ENCODE results near the gene MANSC1.

Gene MANSC1

DNA sequence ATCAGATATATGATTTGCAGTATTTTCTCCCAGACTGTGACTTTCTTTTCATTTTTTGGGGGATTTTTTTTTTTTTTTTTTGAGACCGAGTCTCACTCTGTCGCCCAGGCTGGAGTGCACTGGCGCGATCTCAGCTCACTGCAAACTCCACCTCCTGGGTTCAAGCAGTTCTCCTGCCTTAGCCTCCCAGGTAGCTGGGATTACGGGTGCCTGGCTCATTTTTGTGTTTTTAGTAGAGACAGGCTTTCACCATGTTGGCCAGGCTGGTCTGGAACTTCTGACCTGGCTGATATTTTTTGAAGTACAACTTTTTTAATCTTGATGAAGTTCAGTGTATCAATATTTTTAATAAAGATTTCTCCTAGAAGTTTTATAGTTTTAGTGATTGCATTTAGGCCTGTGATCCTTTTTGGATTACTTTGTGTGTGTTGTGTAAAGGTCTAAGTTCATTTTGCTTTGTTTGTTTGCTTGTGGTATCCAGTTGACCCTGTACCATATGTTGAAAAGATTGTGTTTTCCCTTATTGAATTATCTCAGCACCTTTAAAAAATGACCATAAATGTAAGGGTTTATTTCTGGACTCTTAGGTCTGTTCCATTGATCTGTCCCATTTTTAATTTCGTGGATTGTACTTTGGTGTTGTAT, 31.0 kb upstream of the MANSC1 start:
- Histone ChIP-seq H2BK120ac (ENCODE audit: low read depth, low read length) (no peak overlapping the region), H3K4me2 (ENCODE audit: low read length) (no peak overlapping the region), H3K79me2 (ENCODE audit: control insufficient read depth, insufficient read depth, low read length) (no peaks in the 10 kb centered on the region), H4K5ac (ENCODE audit: low read length) (no peak overlapping the region), H3K23ac (ENCODE audit: low read length) (no peak overlapping the region), H3K18ac (ENCODE audit: low read length) (no peak overlapping the region), H2BK5ac (ENCODE audit: low read length) (no peak overlapping the region), H3K27me3 (ENCODE audit: insufficient read depth, low read length, poor library complexity) (no peaks in the 10 kb centered on the region), H4K8ac (ENCODE audit: low read depth, low read length) (no peak overlapping the region), H3K4me3 (ENCODE audit: low read length) (no peak overlapping the region), H3K79me1 (ENCODE audit: low read length) (no peaks in the 10 kb centered on the region), H3K4ac (ENCODE audit: low read depth, low read length) (no peak overlapping the region), H3K27ac (ENCODE audit: low read depth, low read length) (no peak overlapping the region), H2AK5ac (ENCODE audit: low read length) (no peak overlapping the region), H3K4me1 (ENCODE audit: control insufficient read depth, low read depth, low read length) (peaks cover 5% of the 10 kb centered on the region), H2BK15ac (replicated peaks; ENCODE audit: low read depth) (no peak overlapping the region), H3K36me3 (ENCODE audit: control insufficient read depth, insufficient read depth, low read length) (no peaks in the 10 kb centered on the region), H3K9ac (ENCODE audit: low read length) (no peak overlapping the region), H3K56ac (ENCODE audit: low read length) (no peak overlapping the region)
- no peak for DNase-seq
- WGBS (ENCODE audit: extremely low coverage, insufficient coverage, low lambda C conversion rate) = no CpG with 5 or more reads among the region's 6 CpGs

DNA sequence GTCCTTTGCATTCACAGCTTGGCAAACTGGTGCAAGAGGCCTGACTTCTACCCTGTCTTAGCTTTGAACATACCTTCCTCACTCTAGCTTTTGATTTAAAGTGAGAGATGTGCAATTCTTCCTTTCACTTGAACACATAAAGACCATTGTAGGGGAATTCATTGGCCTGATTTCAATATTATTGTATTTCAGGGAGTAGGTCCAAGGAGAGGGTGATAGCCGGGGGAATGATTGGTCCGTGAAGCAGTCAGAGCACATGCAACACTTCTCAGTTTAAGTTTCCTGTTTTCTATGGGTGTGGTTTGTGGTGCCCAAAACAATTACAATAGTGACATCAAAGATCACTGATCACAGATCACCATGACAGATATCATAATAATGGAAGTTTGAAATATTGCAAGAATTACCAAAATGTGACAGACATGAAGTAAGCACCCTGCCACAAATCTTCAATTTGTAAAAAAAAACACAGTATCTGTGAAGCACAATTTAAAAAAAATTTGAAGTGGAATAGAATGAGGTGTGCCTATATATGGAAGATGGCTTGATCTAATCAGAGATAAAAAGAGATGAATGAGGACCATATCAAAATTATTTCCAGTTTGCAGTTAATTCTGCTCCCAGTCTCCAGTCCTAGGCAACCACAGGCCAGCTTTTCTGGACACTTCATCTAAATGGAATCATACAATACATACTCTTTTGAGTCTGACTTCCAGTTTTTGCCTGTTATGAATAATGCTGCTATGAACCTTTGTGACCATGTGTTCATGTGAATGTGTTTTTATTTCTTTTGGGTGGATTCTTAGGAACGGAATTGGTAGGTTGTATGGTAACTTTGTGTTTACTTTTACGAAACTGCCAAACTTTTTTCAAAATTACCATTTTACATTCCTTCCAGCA, 30.0 kb upstream of the MANSC1 start:
- Histone ChIP-seq H4K8ac (ENCODE audit: low read depth, low read length) (no peak overlapping the region), H3K79me2 (ENCODE audit: control insufficient read depth, insufficient read depth, low read length) (no peaks in the 10 kb centered on the region), H3K9ac (ENCODE audit: low read length) (no peak overlapping the region), H2BK120ac (ENCODE audit: low read depth, low read length) (no peak overlapping the region), H2BK15ac (replicated peaks; ENCODE audit: low read depth) (no peak overlapping the region), H2AK5ac (ENCODE audit: low read length) (no peak overlapping the region), H3K79me1 (ENCODE audit: low read length) (no peaks in the 10 kb centered on the region), H3K56ac (ENCODE audit: low read length) (no peak overlapping the region), H2BK5ac (ENCODE audit: low read length) (no peak overlapping the region), H3K4me1 (ENCODE audit: control insufficient read depth, low read depth, low read length) (peaks cover 4% of the 10 kb centered on the region), H3K4me3 (ENCODE audit: low read length) (no peak overlapping the region), H3K23ac (ENCODE audit: low read length) (no peak overlapping the region), H3K27ac (ENCODE audit: low read depth, low read length) (no peak overlapping the region), H3K36me3 (ENCODE audit: control insufficient read depth, insufficient read depth, low read length) (no peaks in the 10 kb centered on the region), H3K4me2 (ENCODE audit: low read length) (no peak overlapping the region), H4K5ac (ENCODE audit: low read length) (no peak overlapping the region), H3K18ac (ENCODE audit: low read length) (no peak overlapping the region), H3K27me3 (ENCODE audit: insufficient read depth, low read length, poor library complexity) (no peaks in the 10 kb centered on the region), H3K4ac (ENCODE audit: low read depth, low read length) (no peak overlapping the region)
- no peak for DNase-seq
- WGBS (ENCODE audit: extremely low coverage, insufficient coverage, low lambda C conversion rate) = no CpG with 5 or more reads among the region's 4 CpGs

DNA sequence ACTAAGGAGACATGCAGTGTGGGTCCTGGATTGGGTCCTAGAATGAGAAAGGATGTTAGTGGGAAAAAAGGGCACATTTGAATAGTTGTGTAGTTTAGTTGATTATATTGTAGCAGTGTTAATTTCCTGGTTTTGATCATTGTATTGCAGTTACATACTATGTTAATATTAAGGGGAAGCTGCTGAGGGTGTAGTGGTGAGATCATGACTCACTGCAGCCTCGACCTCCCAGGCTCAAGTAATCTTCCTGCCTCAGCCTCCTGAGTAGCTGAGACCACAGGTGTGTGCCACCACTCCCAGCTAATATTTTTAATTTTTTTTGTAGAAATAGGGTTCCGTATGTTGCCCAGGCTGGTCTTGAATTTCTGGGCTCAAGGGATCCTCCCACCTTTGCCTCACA, 28.6 kb upstream of the MANSC1 start:
- DNase-seq = no peak
- Histone ChIP-seq H2BK15ac (replicated peaks; ENCODE audit: low read depth) (no peak overlapping the region), H3K56ac (ENCODE audit: low read length) (no peak overlapping the region), H3K9ac (ENCODE audit: low read length) (no peak overlapping the region), H3K4me2 (ENCODE audit: low read length) (no peak overlapping the region), H2BK5ac (ENCODE audit: low read length) (no peak overlapping the region), H2BK120ac (ENCODE audit: low read depth, low read length) (no peak overlapping the region), H3K4ac (ENCODE audit: low read depth, low read length) (no peak overlapping the region), H3K27me3 (ENCODE audit: insufficient read depth, low read length, poor library complexity) (no peaks in the 10 kb centered on the region), H3K23ac (ENCODE audit: low read length) (no peak overlapping the region), H3K18ac (ENCODE audit: low read length) (no peak overlapping the region), H2AK5ac (ENCODE audit: low read length) (no peak overlapping the region), H3K4me1 (ENCODE audit: control insufficient read depth, low read depth, low read length) (no peaks in the 10 kb centered on the region), H4K8ac (ENCODE audit: low read depth, low read length) (no peak overlapping the region), H3K79me2 (ENCODE audit: control insufficient read depth, insufficient read depth, low read length) (no peaks in the 10 kb centered on the region), H3K4me3 (ENCODE audit: low read length) (no peak overlapping the region), H3K27ac (ENCODE audit: low read depth, low read length) (no peak overlapping the region), H3K79me1 (ENCODE audit: low read length) (no peaks in the 10 kb centered on the region), H4K5ac (ENCODE audit: low read length) (no peak overlapping the region), H3K36me3 (ENCODE audit: control insufficient read depth, insufficient read depth, low read length) (no peaks in the 10 kb centered on the region)
- no CpG with 5 or more reads among the region's 2 CpGs for WGBS (ENCODE audit: extremely low coverage, insufficient coverage, low lambda C conversion rate)

DNA sequence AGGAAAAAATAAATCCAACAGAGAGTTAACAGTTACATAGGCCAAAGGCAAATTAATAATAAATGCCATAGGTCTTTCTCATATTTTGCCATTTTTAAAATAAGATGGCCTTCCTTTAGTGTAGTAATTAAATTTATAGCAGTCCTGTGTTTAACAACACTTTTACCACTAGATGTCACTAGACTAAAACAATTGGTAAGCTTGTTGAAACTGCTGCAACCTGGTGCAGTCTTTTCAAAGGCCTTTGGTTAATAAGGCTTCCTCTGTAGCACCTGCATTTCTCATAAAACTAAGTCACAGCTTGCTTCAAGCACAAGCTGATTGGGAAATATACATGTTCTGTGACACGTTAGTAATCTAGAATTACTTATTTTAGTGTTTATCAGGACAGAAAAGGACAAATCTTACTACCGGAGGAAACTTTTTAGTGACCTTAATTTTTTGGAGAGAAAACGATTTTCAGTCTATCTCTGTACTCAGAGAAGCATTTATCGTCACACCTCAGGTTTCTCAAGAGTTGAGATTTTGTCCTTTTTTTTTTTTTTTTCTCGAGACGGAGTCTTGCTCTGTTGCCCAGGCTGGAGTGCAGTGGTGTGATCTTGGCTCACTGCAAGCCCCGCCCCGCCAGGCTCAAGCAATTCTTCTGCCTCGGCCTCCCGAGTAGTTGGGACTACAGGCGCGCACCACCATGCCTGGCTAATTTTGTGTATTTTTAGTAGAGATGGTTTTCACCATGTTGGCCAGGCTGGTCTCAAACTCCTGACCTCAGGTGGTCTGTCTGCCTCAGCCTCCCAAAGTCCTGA, 26.8 kb upstream of the MANSC1 start:
- DNase-seq = peak; percentile 81
- H3K4me1 ChIP-seq (ENCODE audit: control insufficient read depth, low read depth, low read length) = no peaks in the 10 kb centered on the region
- no peaks in the 10 kb centered on the region for H3K79me1 ChIP-seq (ENCODE audit: low read length)
- H3K27ac ChIP-seq (ENCODE audit: low read depth, low read length) = no peak overlapping the region
- H4K5ac ChIP-seq (ENCODE audit: low read length) = no peak overlapping the region
- H2BK5ac ChIP-seq (ENCODE audit: low read length) = no peak overlapping the region
- H3K4me2 ChIP-seq (ENCODE audit: low read length) = no peak overlapping the region
- no peak overlapping the region for H2BK15ac ChIP-seq (replicated peaks; ENCODE audit: low read depth)
- no peak overlapping the region for H3K4me3 ChIP-seq (ENCODE audit: low read length)
- H2AK5ac ChIP-seq (ENCODE audit: low read length) = no peak overlapping the region
- no peak overlapping the region for H3K56ac ChIP-seq (ENCODE audit: low read length)
- WGBS (ENCODE audit: extremely low coverage, insufficient coverage, low lambda C conversion rate) = no CpG with 5 or more reads among the region's 12 CpGs
- no peaks in the 10 kb centered on the region for H3K79me2 ChIP-seq (ENCODE audit: control insufficient read depth, insufficient read depth, low read length)
- H4K8ac ChIP-seq (ENCODE audit: low read depth, low read length) = no peak overlapping the region
- H3K27me3 ChIP-seq (ENCODE audit: insufficient read depth, low read length, poor library complexity) = no peaks in the 10 kb centered on the region
- no peak overlapping the region for H3K4ac ChIP-seq (ENCODE audit: low read depth, low read length)
- H3K36me3 ChIP-seq (ENCODE audit: control insufficient read depth, insufficient read depth, low read length) = no peaks in the 10 kb centered on the region
- no peak overlapping the region for H3K9ac ChIP-seq (ENCODE audit: low read length)
- no peak overlapping the region for H3K18ac ChIP-seq (ENCODE audit: low read length)
- no peak overlapping the region for H3K23ac ChIP-seq (ENCODE audit: low read length)
- H2BK120ac ChIP-seq (ENCODE audit: low read depth, low read length) = no peak overlapping the region

DNA sequence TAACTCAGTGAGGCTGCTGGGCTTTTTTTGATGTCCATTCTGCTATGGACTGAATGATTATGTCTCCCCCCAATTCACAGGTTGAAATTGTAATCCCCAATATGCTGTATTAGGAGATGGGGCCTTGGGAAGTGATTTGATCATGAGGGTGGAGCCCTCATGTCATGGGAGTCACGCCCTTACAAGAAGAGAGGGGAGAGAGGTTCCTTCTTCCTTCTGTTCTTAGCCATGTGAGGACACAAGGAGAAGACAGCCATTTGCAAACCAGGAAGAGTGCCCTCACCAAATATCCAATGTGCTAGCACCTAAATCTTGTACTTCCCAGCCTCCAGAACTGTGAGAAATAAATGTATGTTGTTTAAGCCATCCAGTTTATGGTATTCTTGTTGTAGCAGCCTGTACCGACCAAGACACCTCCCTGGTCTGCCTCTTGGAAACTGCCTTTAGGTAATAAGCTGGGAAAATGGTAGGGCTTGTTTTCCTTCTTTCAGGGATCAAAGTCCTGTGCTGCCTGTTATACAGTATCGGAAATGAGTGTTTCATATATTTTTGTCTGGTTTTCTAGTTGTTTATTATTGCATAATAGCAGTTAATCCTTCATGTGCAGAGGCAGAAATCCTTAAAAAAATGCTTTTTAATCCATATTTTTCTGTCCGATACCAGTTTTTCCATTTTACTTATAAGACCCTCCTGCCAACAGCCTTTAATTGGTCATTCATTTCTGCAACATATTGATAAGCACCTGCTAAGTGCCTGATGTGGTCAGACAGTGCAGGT, 23.1 kb upstream of the MANSC1 start:
- Histone ChIP-seq H2BK5ac (ENCODE audit: low read length) (no peak overlapping the region), H3K18ac (ENCODE audit: low read length) (no peak overlapping the region), H3K36me3 (ENCODE audit: control insufficient read depth, insufficient read depth, low read length) (no peaks in the 10 kb centered on the region), H3K9ac (ENCODE audit: low read length) (no peak overlapping the region), H2BK15ac (replicated peaks; ENCODE audit: low read depth) (no peak overlapping the region), H3K4me2 (ENCODE audit: low read length) (no peak overlapping the region), H3K4me3 (ENCODE audit: low read length) (no peak overlapping the region), H4K5ac (ENCODE audit: low read length) (no peak overlapping the region), H2BK120ac (ENCODE audit: low read depth, low read length) (no peak overlapping the region), H3K27ac (ENCODE audit: low read depth, low read length) (no peak overlapping the region), H3K27me3 (ENCODE audit: insufficient read depth, low read length, poor library complexity) (no peaks in the 10 kb centered on the region), H4K8ac (ENCODE audit: low read depth, low read length) (no peak overlapping the region), H3K79me1 (ENCODE audit: low read length) (no peaks in the 10 kb centered on the region), H3K4me1 (ENCODE audit: control insufficient read depth, low read depth, low read length) (no peaks in the 10 kb centered on the region), H3K23ac (ENCODE audit: low read length) (no peak overlapping the region), H3K56ac (ENCODE audit: low read length) (no peak overlapping the region), H2AK5ac (ENCODE audit: low read length) (no peak overlapping the region), H3K79me2 (ENCODE audit: control insufficient read depth, insufficient read depth, low read length) (no peaks in the 10 kb centered on the region), H3K4ac (ENCODE audit: low read depth, low read length) (no peak overlapping the region)
- WGBS (ENCODE audit: extremely low coverage, insufficient coverage, low lambda C conversion rate) = no CpG with 5 or more reads among the region's 4 CpGs
- DNase-seq = no peak

Measured in mesendoderm (in vitro differentiated cells).